ENCODE measurements around the gene HEXD. TPM values are rescaled to one million over a fixed set of nuclear protein-coding genes. Genes with fewer than 3 reads are reported as not detected.

HEXD gene
- total and polyA plus RNA-seq, 11 donors, result 9.9 to 24.1 (median 15.1) TPM

DNA sequence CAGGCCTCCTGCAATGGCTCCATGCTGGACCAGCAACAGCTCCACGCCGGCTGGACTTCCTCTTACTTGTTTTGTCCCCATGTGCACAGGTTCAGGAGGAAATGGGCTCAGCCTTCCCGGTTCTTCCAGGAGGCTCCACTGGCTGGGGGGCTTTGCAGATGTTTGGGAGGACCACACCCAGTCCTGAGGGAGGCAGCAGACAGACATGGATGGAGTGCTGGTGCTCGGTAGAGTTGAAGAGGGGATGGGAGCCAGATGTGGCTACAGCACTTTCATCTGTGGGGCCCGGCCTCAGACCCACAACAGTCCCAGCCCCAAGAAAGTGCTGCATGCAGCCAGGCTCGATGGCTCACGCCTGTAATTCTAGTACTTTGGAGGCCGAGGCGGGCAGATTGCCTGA, 62.2 kb downstream of the HEXD start:
- no peaks in the 10 kb centered on the region for H3K27me3 ChIP-seq
- H3K4me3 ChIP-seq, result no peak overlapping the region
- peaks cover 0 to 100% (median 97%) of the 10 kb centered on the region in 9 donors for H3K36me3 ChIP-seq
- no peak overlapping the region for H3K27ac ChIP-seq
- intact Hi-C loops (cut with DNase I), result no loop called here
- ATAC-seq (no peak), DNase-seq (no peak)
- TF ChIP-seq CTCF (IDR thresholded peaks at IDR 0.05), result no peak
- no peak for TF ChIP-seq POLR2A (IDR thresholded peaks at IDR 0.05)
- H3K9me3 ChIP-seq, result no peaks in the 10 kb centered on the region
- 76 to 82% (median 81%) methylated on average over 6 to 9 of the region's 9 CpGs for WGBS, 4 donors
- peaks cover 0 to 3% (median 0%) of the 10 kb centered on the region in 12 donors for H3K4me1 ChIP-seq

DNA sequence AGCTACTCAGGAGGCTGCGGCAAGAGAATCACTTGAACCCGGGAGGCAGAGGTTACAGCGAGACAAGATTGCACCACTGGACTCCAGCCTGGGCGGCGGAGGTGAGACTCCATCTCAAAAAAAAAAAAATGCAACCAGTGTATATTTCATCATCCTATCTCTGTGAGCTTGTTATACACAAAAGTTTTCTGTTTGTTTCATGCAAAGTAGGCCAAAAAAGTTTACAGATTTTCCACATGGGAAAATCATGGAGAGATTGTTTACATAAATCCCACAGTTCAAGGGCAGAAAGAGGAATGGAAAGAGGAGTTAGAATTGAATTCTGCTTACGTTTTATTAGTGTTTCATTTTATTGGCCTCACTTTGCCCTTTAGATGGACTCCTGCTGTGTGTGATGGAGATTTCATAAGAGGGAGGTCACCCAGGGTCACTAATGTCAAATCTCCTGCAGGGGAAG, 65.1 kb downstream of the HEXD start:
- no peak for DNase-seq
- H3K9me3 ChIP-seq, result no peaks in the 10 kb centered on the region
- H3K36me3 ChIP-seq, result peaks cover 3 to 100% (median 99%) of the 10 kb centered on the region in 9 donors
- 88 to 94% (median 94%) methylated on average over 6 of the region's 6 CpGs for WGBS, 4 donors
- H3K4me3 ChIP-seq, result no peak overlapping the region
- H3K27me3 ChIP-seq, result no peaks in the 10 kb centered on the region
- intact Hi-C loops (cut with DNase I), result no loop called here
- no peak for ATAC-seq
- peaks cover 0 to 8% (median under 1%) of the 10 kb centered on the region in 12 donors for H3K4me1 ChIP-seq
- no peak for TF ChIP-seq CTCF (IDR thresholded peaks at IDR 0.05)
- TF ChIP-seq POLR2A (IDR thresholded peaks at IDR 0.05), result no peak
- H3K27ac ChIP-seq, result peak overlapping the region in 1 of 12 donors; percentile 22

- intact Hi-C loops (cut with DNase I), result no loop called here
- WGBS, 4 donors, result 83 to 85% (median 84%) methylated on average over 3 to 9 of the region's 9 CpGs
- ATAC-seq, result peak; percentile 18 to 43 (median 33)
Measured at GRCh38 chr17:82483836-82484235, 65.7 kb downstream of the HEXD start.

More at GRCh38 chr17:82483836-82484235, 65.7 kb downstream of the HEXD start:
- DNase-seq, result no peak
- H3K4me1 ChIP-seq, result peaks cover 0 to 14% (median 2%) of the 10 kb centered on the region in 12 donors
- no peaks in the 10 kb centered on the region for H3K27me3 ChIP-seq
- H3K36me3 ChIP-seq, result peaks cover 3 to 100% (median 95%) of the 10 kb centered on the region in 9 donors
- H3K27ac ChIP-seq, result peak overlapping the region in 1 of 12 donors; percentile 22
- TF ChIP-seq CTCF (IDR thresholded peaks at IDR 0.05) (no peak), POLR2A (IDR thresholded peaks at IDR 0.05) (no peak)
- no peaks in the 10 kb centered on the region for H3K9me3 ChIP-seq
- no peak overlapping the region for H3K4me3 ChIP-seq
